DND-41 (cell line): ENCODE results near the gene SST.

Source experiments
- ATAC-seq: fragments of 200-7000 bp; cut with Tn5 transposase; 3 replicates; pipeline ENCODE4 v1.9.1; 2021; ENCODE audit warnings: low read depth; ENCODE audit not compliant: insufficient read depth
- DNase-seq: peaks from one replicate; pipeline ENCODE4 v3.0.0-alpha.2; 2020
- H2AFZ ChIP-seq: 2 replicates; pipeline ENCODE4 v1.6.0; 2012; ENCODE audit warnings: low read depth, low read length
- H3K27ac ChIP-seq: 2 replicates; pipeline ENCODE4 v1.5.1; 2012; ENCODE audit warnings: low read length, inconsistent platforms
- H3K27me3 ChIP-seq: fragments of 200-600 bp; sonication (generic); 2 replicates; pipeline ENCODE4 v1.6.0; 2012; ENCODE audit warnings: low read length, mild to moderate bottlenecking, inconsistent platforms; ENCODE audit not compliant: insufficient read depth, poor library complexity
- H3K36me3 ChIP-seq: 2 replicates; pipeline ENCODE4 v1.5.1; 2012; ENCODE audit warnings: low read length, inconsistent platforms; ENCODE audit not compliant: insufficient read depth
- H3K4me1 ChIP-seq: 2 replicates; pipeline ENCODE4 v1.5.1; 2012; ENCODE audit warnings: mild to moderate bottlenecking, low read length; ENCODE audit not compliant: insufficient read depth
- H3K4me2 ChIP-seq: 2 replicates; pipeline ENCODE4 v1.6.0; 2012; ENCODE audit warnings: mild to moderate bottlenecking, moderate library complexity, low read length, inconsistent platforms; ENCODE audit not compliant: insufficient read depth
- H3K4me3 ChIP-seq, 2 experiments: fragments of 200-600 bp in 1 of 2; shearing (Covaris generic) in 1 of 2; 2 replicates each; pipeline ENCODE4 v1.5.1; 2012 to 2016; ENCODE audit warnings: inconsistent platforms in 2 of 2, low read length in 2 of 2, mild to moderate bottlenecking in 2 of 2, low read depth in 1 of 2, moderate library complexity in 1 of 2
- H3K79me2 ChIP-seq: 2 replicates; pipeline ENCODE4 v1.6.0; 2012; ENCODE audit warnings: low read length, inconsistent platforms; ENCODE audit not compliant: insufficient read depth
- H3K9ac ChIP-seq: 2 replicates; pipeline ENCODE4 v1.6.0; 2012; ENCODE audit warnings: low read depth, mild to moderate bottlenecking, inconsistent platforms, low read length, moderate library complexity
- H3K9me3 ChIP-seq: 2 replicates; pipeline ENCODE4 v1.5.1; 2012; ENCODE audit warnings: low read length, moderate library complexity, mild to moderate bottlenecking, inconsistent platforms; ENCODE audit not compliant: insufficient read depth, severe bottlenecking
- H4K20me1 ChIP-seq: 2 replicates; pipeline ENCODE4 v1.6.0; 2012; ENCODE audit warnings: low read length; ENCODE audit not compliant: insufficient read depth
- EZH2 ChIP-seq: IDR thresholded peaks from 3 replicates; pipeline ENCODE4 v1.6.1; 2012; ENCODE audit warnings: borderline replicate concordance, low read depth, mild to moderate bottlenecking, moderate library complexity, low read length, inconsistent platforms; ENCODE audit not compliant: severe bottlenecking
- TF ChIP-seq, protein P1 (sequence below): IDR thresholded peaks from 2 replicates; pipeline ENCODE4 v1.5.1; 2012; ENCODE audit warnings: borderline replicate concordance, low read length, moderate library complexity, mild to moderate bottlenecking; ENCODE audit not compliant: poor library complexity, severe bottlenecking; ENCODE audit errors: extremely low read depth

SST gene

DNA sequence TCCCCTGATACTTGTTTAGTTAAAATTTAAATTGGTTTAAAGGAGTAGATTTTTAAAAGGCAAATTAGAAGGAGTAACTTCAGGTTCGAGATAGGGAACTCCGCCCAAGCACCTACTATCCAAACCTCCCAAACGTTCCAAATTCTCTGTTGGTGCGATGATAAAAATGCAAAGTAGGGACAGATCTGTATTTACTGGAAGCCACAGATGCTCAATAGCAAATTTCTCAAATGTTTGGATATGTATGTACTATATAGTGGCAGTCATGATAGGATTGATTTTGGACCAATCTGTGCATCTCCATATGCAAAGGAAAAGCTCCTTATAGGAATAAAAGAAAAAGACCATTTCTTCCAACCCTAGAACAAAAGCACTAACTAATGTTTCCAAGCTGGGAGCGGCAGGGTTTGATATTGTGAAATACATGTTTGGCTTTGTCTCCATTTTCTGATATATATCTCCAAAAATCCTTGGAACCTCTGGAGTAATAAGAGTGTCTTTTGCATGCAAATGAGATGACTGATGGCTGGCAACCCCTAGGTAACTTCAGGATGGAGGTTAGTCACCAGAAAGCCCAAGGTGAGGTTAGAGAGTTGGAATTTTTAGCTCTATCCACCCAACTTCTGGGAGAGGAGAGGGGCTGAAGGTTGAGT, 16.6 kb upstream of the SST start:
- TF ChIP-seq EZH2, result no peak
- TF ChIP-seq, protein P1, sequence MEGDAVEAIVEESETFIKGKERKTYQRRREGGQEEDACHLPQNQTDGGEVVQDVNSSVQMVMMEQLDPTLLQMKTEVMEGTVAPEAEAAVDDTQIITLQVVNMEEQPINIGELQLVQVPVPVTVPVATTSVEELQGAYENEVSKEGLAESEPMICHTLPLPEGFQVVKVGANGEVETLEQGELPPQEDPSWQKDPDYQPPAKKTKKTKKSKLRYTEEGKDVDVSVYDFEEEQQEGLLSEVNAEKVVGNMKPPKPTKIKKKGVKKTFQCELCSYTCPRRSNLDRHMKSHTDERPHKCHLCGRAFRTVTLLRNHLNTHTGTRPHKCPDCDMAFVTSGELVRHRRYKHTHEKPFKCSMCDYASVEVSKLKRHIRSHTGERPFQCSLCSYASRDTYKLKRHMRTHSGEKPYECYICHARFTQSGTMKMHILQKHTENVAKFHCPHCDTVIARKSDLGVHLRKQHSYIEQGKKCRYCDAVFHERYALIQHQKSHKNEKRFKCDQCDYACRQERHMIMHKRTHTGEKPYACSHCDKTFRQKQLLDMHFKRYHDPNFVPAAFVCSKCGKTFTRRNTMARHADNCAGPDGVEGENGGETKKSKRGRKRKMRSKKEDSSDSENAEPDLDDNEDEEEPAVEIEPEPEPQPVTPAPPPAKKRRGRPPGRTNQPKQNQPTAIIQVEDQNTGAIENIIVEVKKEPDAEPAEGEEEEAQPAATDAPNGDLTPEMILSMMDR, result no peak
- Histone ChIP-seq H3K4me1 (no peaks in the 10 kb centered on the region), H3K9me3 (peaks cover 6% of the 10 kb centered on the region), H3K36me3 (no peaks in the 10 kb centered on the region), H3K27ac (no peak overlapping the region), H3K27me3 (no peaks in the 10 kb centered on the region), H2AFZ (no peak overlapping the region), H3K9ac (no peak overlapping the region), H4K20me1 (no peaks in the 10 kb centered on the region), H3K4me3 (no peak overlapping the region), H3K79me2 (no peaks in the 10 kb centered on the region), H3K4me2 (no peak overlapping the region)
- DNase-seq, result no peak
- no peak for ATAC-seq

DNA sequence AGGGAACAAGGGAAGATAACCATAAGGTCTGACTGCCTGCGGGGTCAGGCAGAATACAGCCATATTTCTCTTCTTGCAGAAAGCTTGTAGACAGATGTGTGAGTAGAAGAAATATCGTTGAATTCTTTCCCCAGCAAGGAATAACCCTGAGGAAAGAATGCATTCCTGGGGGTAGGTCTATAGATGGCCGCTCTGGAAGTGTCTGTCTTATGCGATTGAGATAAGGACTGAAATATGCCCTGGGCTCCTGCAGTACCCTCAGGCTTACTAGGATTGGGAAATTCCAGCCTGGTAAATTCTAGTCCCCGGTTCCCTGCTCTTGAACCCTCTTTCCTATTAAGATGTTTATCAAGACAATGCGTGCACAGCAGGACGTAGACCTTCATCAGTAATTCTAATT, 15.8 kb upstream of the SST start:
- H3K36me3 ChIP-seq, result no peaks in the 10 kb centered on the region
- ATAC-seq (no peak), DNase-seq (no peak)
- H3K9me3 ChIP-seq, result peaks cover 6% of the 10 kb centered on the region
- TF ChIP-seq, protein P1, result no peak
- TF ChIP-seq EZH2, result no peak
- H3K4me3 ChIP-seq, result no peak overlapping the region
- no peak overlapping the region for H3K27ac ChIP-seq
- H3K4me2 ChIP-seq, result no peak overlapping the region
- H3K9ac ChIP-seq, result no peak overlapping the region
- no peaks in the 10 kb centered on the region for H3K4me1 ChIP-seq
- no peaks in the 10 kb centered on the region for H3K27me3 ChIP-seq
- no peaks in the 10 kb centered on the region for H3K79me2 ChIP-seq
- no peaks in the 10 kb centered on the region for H4K20me1 ChIP-seq
- no peak overlapping the region for H2AFZ ChIP-seq

DNA sequence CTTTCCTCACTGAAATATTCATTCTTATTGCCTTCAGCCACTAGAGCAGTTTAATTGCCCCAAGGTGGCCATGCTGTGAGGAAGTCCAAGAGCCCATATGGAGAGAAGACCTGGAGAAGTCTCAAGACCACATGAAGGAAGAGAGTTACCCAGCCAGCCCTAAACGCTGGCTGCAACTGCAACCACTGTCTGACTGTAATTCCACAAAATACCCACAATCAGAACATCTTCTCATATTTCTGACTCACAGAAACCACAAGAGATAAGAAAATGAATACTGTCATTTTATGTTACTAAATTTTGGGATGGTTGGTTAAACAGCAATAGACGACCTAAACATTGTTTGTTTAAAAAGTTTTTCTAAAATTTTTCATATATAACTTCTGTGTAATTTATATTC, 14.7 kb upstream of the SST start:
- Histone ChIP-seq H3K4me3 (no peak overlapping the region), H3K27me3 (no peaks in the 10 kb centered on the region), H3K27ac (no peak overlapping the region), H3K4me1 (no peaks in the 10 kb centered on the region), H4K20me1 (no peaks in the 10 kb centered on the region), H3K36me3 (no peaks in the 10 kb centered on the region), H3K4me2 (no peak overlapping the region), H3K9me3 (peaks cover 6% of the 10 kb centered on the region), H3K79me2 (no peaks in the 10 kb centered on the region), H3K9ac (no peak overlapping the region), H2AFZ (no peak overlapping the region)
- peak; percentile 67; the same call in 2 of the 3 replicates for ATAC-seq
- DNase-seq, result peak; percentile 11
- no peak for TF ChIP-seq EZH2
- TF ChIP-seq, protein P1, result no peak
